B cell (primary cell): Measurements from ENCODE around the gene TMEM255B. TPM values are rescaled to one million over a fixed set of nuclear protein-coding genes. Genes with fewer than 3 reads are reported as not detected.

ENCODE experiments used
- ATAC-seq: fragments of 200-7000 bp; cut with Tn5 transposase; one replicate; pipeline ENCODE4 v1.10.0; 2021; ENCODE audit warnings: low read depth, mild to moderate bottlenecking, moderate number of reproducible peaks, moderate library complexity
- CTCF ChIA-PET: fragments of 350-600 bp; sonication (Branson Sonifier 250); formaldehyde crosslinking; loops from one replicate; lab custom pipeline; 2021; ENCODE audit warnings: antibody characterized with exemption, inconsistent platforms; lab: Charles Lee
- POLR2A ChIA-PET: fragments of 350-600 bp; sonication (Branson Sonifier 250); formaldehyde crosslinking; loops from one replicate; lab custom pipeline; 2021; ENCODE audit warnings: antibody characterized with exemption; lab: Charles Lee
- DNase-seq: peaks from one replicate; pipeline ENCODE4 v3.0.0; 2013
- H2AFZ ChIP-seq: 2 replicates; pipeline ENCODE4 v1.6.1; 2012; ENCODE audit warnings: mild to moderate bottlenecking, low read depth, low read length; ENCODE audit not compliant: insufficient read depth, poor library complexity, severe bottlenecking
- H3K27ac ChIP-seq, 2 donors: 1 replicate in 1 of 2; 2 replicates in 1 of 2; pipeline ENCODE4 v1.5.1; 2012 to 2013; ENCODE audit warnings: low read length in 2 of 2, mild to moderate bottlenecking in 2 of 2, moderate library complexity in 1 of 2
- H3K27me3 ChIP-seq, 4 experiments: fragments of 200-600 bp in 1 of 4; sonication (generic) in 1 of 4; replicated peaks in 1 of 4; 1 replicate in 2 of 4; 2 replicates in 2 of 4; pipeline versions ENCODE4 v1.6.1 to v1.7.0; 2013 to 2016; ENCODE audit warnings: low read length in 3 of 4, mild to moderate bottlenecking in 2 of 4, mixed read lengths in 1 of 4, moderate library complexity in 1 of 4; ENCODE audit not compliant: insufficient read depth in 4 of 4, control insufficient read depth in 3 of 4; ENCODE audit errors: control extremely low read depth in 1 of 4
- H3K36me3 ChIP-seq, 2 experiments: replicated peaks in 1 of 2; 1 replicate in 1 of 2; 2 replicates in 1 of 2; pipeline versions ENCODE4 v1.6.1 to v1.7.1; 2013; ENCODE audit warnings: low read length in 1 of 2; ENCODE audit not compliant: insufficient read depth in 2 of 2, control insufficient read depth in 1 of 2; ENCODE audit errors: control extremely low read depth in 1 of 2, extremely low read depth in 1 of 2
- H3K4me1 ChIP-seq, 2 donors: fragments of 200-600 bp in 1 of 2; sonication (generic) in 1 of 2; 1 replicate in 1 of 2; 2 replicates in 1 of 2; pipeline versions ENCODE4 v1.5.1 to v1.6.1; 2013 to 2017; ENCODE audit warnings: low read length in 2 of 2; ENCODE audit not compliant: control insufficient read depth in 2 of 2, insufficient read depth in 2 of 2
- H3K4me2 ChIP-seq: replicated peaks from 2 replicates; pipeline ENCODE3; 2012; ENCODE audit warnings: mild to moderate bottlenecking, low read depth, low read length; ENCODE audit not compliant: poor library complexity, severe bottlenecking
- H3K4me3 ChIP-seq, 5 experiments: fragments of 200-600 bp in 1 of 5; sonication (generic) in 1 of 5; 1 replicate in 3 of 5; 2 replicates in 2 of 5; pipeline versions ENCODE4 v1.5.1 to v1.7.0; 2011 to 2016; ENCODE audit warnings: low read length in 4 of 5, mild to moderate bottlenecking in 4 of 5, low read depth in 2 of 5, control low read depth in 1 of 5, moderate library complexity in 1 of 5; ENCODE audit not compliant: insufficient read depth in 1 of 5; ENCODE audit errors: control extremely low read depth in 1 of 5, extremely low read depth in 1 of 5
- H3K79me2 ChIP-seq: fragments of 200-600 bp; sonication (generic); one replicate; pipeline ENCODE4 v1.6.0; 2016; ENCODE audit warnings: low read length; ENCODE audit not compliant: control insufficient read depth, insufficient read depth
- H3K9ac ChIP-seq: fragments of 200-600 bp; sonication (generic); 2 replicates; pipeline ENCODE4 v1.6.1; 2017; ENCODE audit warnings: mild to moderate bottlenecking, low read length, moderate library complexity
- H3K9me3 ChIP-seq, 3 donors: one replicate each; pipeline versions ENCODE4 v1.6.1 to v1.7.1; 2013; ENCODE audit warnings: low read length in 2 of 3; ENCODE audit not compliant: control insufficient read depth in 2 of 3, insufficient read depth in 1 of 3; ENCODE audit errors: control extremely low read depth in 1 of 3
- H4K20me1 ChIP-seq: 2 replicates; pipeline ENCODE4 v1.6.0; 2012; ENCODE audit warnings: mild to moderate bottlenecking, low read length; ENCODE audit not compliant: insufficient read depth, control insufficient read depth, poor library complexity, severe bottlenecking
- H3K27ac Mint-ChIP-seq: one replicate; pipeline ENCODE4 v1.8.0; 2021; ENCODE audit warnings: mixed read lengths
- H3K27me3 Mint-ChIP-seq: one replicate; pipeline ENCODE4 v1.8.0; 2021; ENCODE audit warnings: mixed read lengths
- H3K4me1 Mint-ChIP-seq: one replicate; pipeline ENCODE4 v1.8.0; 2021; ENCODE audit warnings: mixed read lengths
- H3K4me3 Mint-ChIP-seq: one replicate; pipeline ENCODE4 v1.8.0; 2021; ENCODE audit warnings: mixed read lengths
- H3K9me3 Mint-ChIP-seq: one replicate; pipeline ENCODE4 v1.8.0; 2022; ENCODE audit warnings: mixed read lengths; ENCODE audit not compliant: insufficient read depth
- CTCF ChIP-seq: fragments of 200-600 bp; IDR thresholded peaks from one replicate; pipeline ENCODE4 v1.8.0; 2022; ENCODE audit warnings: antibody characterized with exemption, mild to moderate bottlenecking
- EZH2 ChIP-seq: IDR thresholded peaks from 2 replicates; pipeline ENCODE4 v1.6.1; 2012; ENCODE audit warnings: borderline replicate concordance, low read depth, mild to moderate bottlenecking, moderate library complexity, low read length; ENCODE audit not compliant: insufficient read depth, poor library complexity, severe bottlenecking
- WGBS: methylation state at CpG from one replicate; pipeline ENCODE4 v1.1.5; 2013; ENCODE audit warnings: missing lambda C conversion rate; ENCODE audit not compliant: insufficient coverage; 5-methylcytosine and 5-hydroxymethylcytosine counted together
- intact Hi-C: fragments of 100-400 bp; cut with micrococcal nuclease; formaldehyde crosslinking; loops from one replicate; pipeline ENCODE4 v1.10.0; 2022
- polyA plus RNA-seq: library from polyadenylated mRNA; depleted of rRNA; stranded (reverse); fragments of >200 nt; gene quantifications from 2 replicates; pipeline ENCODE4 v1.2.3, GENCODE V29; 2012
- total RNA-seq, 2 donors: library from RNA; stranded (reverse); fragments of 120-200 nt in 1 of 2; gene quantifications; 1 replicate in 1 of 2; 2 replicates in 1 of 2; pipeline versions ENCODE4 v1.2.3 to v1.2.4, GENCODE V29; 2013 to 2022

Gene TMEM255B
- total and polyA plus RNA-seq, 2 donors (not counting 1 experiment from before 2014, with no cell fraction given) = 2.1 to 8.2 TPM

GRCh38 chr13:113855931-113856715, 97.1 kb downstream of the TMEM255B start:
- Histone ChIP-seq H4K20me1 (no peaks in the 10 kb centered on the region), H3K36me3 (no peaks in the 10 kb centered on the region), H2AFZ (no peak overlapping the region), H3K27me3 (peaks cover 0 to 48% (median 8%) of the 10 kb centered on the region in 4 experiments), H3K27ac (no peak overlapping the region), H3K9ac (no peak overlapping the region), H3K79me2 (no peaks in the 10 kb centered on the region), H3K9me3 (peaks cover 0 to 18% (median 0%) of the 10 kb centered on the region in 3 donors), H3K4me1 (peaks cover 0 to 8% of the 10 kb centered on the region in 2 donors), H3K4me2 (no peak overlapping the region), H3K4me3 (no peak overlapping the region)
- ChIA-PET POLR2A (no interaction called here), CTCF (no interaction called here)
- 89% methylated on average over 25 of the region's 25 CpGs for WGBS
- Mint-ChIP-seq H3K4me3 (no peak overlapping the region), H3K9me3 (peaks cover 5% of the 10 kb centered on the region), H3K27me3 (peaks cover 31% of the 10 kb centered on the region), H3K27ac (no peak overlapping the region), H3K4me1 (peaks cover 6% of the 10 kb centered on the region)
- DNase-seq (no peak), ATAC-seq (no peak)
- intact Hi-C loops = no loop called here
- TF ChIP-seq CTCF (no peak), EZH2 (no peak)

GRCh38 chr13:113856716-113857065, 97.7 kb downstream of the TMEM255B start:
- H3K27ac ChIP-seq = no peak overlapping the region
- intact Hi-C loops = no loop called here
- H4K20me1 ChIP-seq = no peaks in the 10 kb centered on the region
- peaks cover 6% of the 10 kb centered on the region for H3K4me1 Mint-ChIP-seq
- H3K27me3 Mint-ChIP-seq = peaks cover 34% of the 10 kb centered on the region
- H3K4me1 ChIP-seq = peaks cover 0 to 8% of the 10 kb centered on the region in 2 donors
- peaks cover 0 to 18% (median 0%) of the 10 kb centered on the region in 3 donors for H3K9me3 ChIP-seq
- ChIA-PET CTCF (no interaction called here), POLR2A (no interaction called here)
- WGBS = 89% methylated on average over 8 of the region's 9 CpGs
- no peak overlapping the region for H3K9ac ChIP-seq
- DNase-seq (no peak), ATAC-seq (no peak)
- H3K4me2 ChIP-seq = no peak overlapping the region
- H3K27me3 ChIP-seq = peaks cover 0 to 53% (median 8%) of the 10 kb centered on the region in 4 experiments
- H3K4me3 ChIP-seq = no peak overlapping the region
- no peak for TF ChIP-seq EZH2
- TF ChIP-seq CTCF = no peak
- H3K36me3 ChIP-seq = no peaks in the 10 kb centered on the region
- H3K9me3 Mint-ChIP-seq = peaks cover 5% of the 10 kb centered on the region
- no peaks in the 10 kb centered on the region for H3K79me2 ChIP-seq
- no peak overlapping the region for H2AFZ ChIP-seq
- H3K27ac Mint-ChIP-seq = no peak overlapping the region
- no peak overlapping the region for H3K4me3 Mint-ChIP-seq
